ENCODE results near the gene TMEM86A.
A peak's percentile ranks its signal among the peaks of the same experiment; 100 is the strongest.
"Not testable (repeated sequence)": the region's sequence is repeated elsewhere in the genome, so short reads cannot be mapped to it uniquely, and the experiment has no call there.

TMEM86A gene

DNA sequence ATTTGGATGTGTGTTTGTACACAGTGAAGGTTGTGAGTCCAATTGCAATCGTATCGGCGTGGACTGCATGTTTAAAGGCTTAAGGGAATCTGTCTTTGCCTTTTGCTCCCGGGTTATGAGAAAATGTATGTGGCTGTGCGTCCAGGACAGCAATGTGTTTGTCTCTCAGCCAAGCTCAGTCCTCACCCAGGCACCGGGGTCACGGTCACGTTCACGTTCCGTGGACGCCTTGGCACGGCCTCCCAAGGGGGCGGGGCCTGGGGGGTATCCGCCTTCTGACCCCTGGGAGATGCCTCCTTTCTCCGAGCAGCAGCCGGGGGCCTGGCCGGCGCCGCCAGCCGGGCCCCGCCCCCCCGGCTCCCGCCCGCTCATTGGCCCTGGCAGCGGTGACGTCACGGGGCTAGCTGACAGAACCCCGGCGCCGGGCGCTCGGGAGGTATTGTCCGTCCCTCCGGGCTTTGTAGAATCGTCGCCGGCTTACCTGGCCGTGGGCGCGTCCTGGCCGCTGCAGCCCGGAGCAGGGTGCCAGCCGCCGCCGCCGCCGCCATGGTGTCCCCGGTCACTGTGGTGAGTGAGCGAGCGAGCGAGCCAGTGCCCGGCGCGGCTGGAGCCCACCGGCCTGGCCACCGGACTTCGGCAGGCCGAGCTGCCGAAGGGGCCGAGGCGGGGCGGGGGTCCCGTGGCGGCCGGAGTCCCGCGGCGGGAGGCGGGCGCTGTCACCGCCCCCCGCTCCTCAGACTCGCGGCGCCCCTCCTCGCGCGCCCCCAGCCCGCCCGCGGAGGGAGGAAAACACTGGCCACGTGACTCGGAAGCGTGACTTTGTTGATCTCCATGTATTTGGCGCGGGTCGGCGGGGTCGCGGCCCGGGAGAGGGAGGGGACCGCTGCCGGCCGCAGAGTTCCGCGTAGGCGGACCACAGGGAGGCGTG is at the start of gene TMEM86A:
TSS of gene TMEM86A (plus strand) at position 439 of the 928 bp plus-strand sequence. CDS start at position 547, 108 bp downstream.
- peak; percentile 98 for DNase-seq (ENCODE audit: low spot score)

GRCh38 chr11:18650353-18650752 is 48.2 kb upstream of the TMEM86A start:
- DNase-seq (ENCODE audit: low spot score), result no peak

- DNase-seq (ENCODE audit: low spot score), result peak; percentile 47
These were observed 47.6 kb upstream of the TMEM86A start for GRCh38 chr11:18650859-18651557.

- DNase-seq (ENCODE audit: low spot score), result no peak
These were observed 40.9 kb upstream of the TMEM86A start for GRCh38 chr11:18657673-18658072.

DNA sequence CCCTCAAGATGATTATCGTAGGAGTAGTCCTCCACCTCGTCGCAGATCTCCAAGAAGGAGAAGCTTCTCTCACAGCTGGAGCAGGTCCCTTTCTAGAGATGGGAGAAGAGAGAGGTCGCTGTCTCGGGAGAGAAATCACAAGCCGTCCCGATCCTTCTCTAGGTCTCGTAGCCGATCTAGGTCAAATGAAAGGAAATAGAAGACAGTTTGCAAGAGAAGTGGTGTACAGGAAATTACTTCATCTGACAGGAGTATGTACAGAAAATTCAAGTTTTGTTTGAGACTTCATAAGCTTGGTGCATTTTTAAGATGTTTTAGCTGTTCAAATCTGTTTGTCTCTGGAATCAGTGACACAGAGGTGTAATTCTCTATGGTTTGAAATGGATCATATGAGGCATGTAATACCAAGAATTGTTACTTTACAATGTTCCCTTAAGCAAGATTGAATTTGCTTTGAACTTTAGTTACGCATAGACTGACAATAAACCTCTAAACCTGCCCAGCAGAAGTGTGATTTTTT is 33.2 kb upstream of the TMEM86A start:
- not testable (repeated sequence) for DNase-seq (ENCODE audit: low spot score)

DNA sequence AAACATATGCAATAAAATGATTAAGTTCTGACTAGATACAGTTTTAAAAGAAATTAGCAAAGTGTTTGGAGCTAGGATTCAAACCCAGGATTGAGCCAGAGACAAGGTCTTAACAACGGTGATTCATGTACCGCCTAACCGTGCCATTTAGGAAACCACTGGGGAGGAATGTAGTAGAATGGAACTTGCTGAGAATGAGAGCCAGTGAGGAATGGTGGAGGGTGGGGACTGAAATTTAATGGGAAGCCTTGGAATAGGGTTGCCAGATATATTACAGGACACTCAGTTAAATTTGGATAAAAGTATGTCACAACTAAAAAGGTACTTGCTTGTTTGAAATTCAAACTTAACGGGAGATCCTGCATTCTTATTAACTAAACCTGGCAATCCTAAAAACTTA is 30.4 kb upstream of the TMEM86A start:
- DNase-seq (ENCODE audit: low spot score), result no peak

DNA sequence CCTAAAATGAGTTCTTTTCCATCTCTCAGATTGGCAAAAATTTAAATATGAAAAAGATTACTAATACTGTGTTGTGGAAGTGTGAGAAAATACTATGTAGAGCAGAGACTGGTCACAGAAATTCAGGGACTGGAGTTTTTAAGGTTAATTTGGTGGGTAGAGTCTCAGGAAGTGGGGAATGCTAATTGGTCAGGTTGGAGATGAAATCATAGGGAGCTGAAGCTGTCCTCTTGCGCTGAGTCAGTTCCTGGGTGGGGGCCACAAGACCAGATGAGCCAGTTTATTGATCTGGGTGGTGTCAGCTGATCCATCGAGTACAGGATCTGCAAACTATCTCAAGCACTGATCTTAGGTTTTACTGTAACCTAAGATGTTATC is 29.4 kb upstream of the TMEM86A start:
- DNase-seq (ENCODE audit: low spot score), result no peak

DNA sequence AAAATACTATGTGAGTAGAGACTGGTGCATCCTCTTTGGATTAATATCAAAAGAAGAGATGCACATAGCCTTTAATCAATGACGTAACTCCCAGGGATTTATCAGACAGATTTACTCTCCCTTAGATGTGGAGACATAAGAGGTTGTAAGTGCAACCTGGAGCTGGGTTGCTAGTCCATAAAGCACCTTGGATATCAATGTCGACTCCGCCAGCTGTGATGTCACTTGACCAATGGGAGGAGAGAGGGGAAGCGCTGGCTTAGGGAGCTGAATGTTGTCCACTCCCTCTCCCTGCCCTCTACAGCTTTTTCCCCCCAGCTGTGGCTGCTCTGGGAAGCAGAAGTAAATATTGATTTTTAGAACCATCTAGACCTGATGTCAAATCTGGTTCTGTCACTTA is 28.9 kb upstream of the TMEM86A start:
- no peak for DNase-seq (ENCODE audit: low spot score)

DNA sequence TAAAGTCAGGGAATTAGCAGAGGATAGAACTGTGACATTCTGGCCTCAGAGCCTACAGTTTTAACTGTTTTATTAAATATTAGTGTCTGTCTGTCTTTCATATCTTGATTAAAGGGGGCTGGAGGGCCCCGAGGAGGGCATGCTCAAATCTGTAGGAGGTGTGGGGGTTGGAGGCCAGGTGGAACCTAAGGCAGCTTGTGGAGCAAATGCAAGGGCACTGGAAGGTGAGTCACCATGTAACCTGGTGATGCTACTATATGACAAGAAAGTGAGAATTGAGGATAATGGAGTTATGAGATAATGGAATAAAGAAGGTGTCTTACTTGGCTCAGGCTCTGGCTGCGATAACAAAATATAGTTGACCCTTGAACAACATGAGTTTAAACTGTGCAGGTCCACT is 27.3 kb upstream of the TMEM86A start:
- no peak for DNase-seq (ENCODE audit: low spot score)

DNA sequence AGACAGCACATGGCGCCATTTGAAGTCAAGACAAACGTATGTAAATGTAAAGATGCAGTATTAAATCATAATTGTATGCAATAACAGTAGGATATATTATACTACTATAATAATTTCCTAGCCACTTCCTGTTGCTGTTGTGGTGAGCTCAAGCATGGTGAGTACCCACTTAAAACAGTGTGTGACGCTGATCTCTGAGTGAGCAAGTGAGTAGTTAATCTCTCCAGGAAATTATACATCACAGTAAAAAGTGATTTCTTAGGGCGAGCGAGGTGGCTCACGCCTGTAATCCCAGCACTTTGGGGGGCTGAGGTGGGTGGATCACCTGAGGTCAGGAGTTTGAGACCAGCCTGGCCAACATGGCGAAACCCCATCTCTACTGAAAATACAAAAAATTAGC is 26.4 kb upstream of the TMEM86A start:
- DNase-seq (ENCODE audit: low spot score), result not testable (repeated sequence)

- no peak for DNase-seq (ENCODE audit: low spot score)
These were observed 21.8 kb upstream of the TMEM86A start for GRCh38 chr11:18676803-18677202.

DNA sequence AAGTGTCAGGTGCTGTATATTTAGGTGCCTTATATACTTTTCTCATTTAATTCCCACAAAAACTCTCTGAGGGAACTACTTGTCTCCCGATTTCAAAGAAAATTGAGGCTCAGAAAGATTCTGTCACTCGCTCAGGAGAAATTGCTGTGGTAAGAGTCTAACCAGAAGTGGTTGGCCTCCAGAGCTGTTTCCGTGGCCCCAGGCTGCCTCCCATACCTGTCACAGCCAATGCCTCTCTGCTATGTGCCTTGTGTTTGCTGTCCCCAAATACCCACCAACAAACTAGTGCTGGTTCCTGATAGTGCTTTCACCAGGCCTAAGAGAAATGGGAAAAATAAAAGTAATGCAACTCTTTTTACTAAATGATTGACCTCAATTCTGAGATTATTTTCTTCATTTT is 21.0 kb upstream of the TMEM86A start:
- no peak for DNase-seq (ENCODE audit: low spot score)

DNA sequence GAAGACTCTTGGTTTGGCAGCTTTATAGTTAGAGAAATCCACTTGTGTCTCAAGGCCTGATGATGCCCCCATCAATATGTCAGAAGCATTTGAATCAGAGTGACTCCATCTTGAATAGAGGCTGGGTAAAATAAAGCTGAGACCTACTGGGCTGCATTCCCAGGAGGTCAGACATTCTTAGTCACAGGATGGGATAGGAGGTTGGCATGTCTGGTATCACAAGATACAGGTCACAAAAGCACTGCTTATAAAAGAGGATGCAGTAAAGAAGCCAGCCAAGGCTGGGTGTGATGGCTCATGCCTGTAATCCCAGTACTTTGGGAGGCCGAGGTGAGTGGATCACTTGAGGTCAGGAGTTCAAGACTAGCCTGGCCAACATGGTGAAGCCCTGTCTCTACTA is 16.6 kb upstream of the TMEM86A start:
- DNase-seq (ENCODE audit: low spot score), result not testable (repeated sequence)

GRCh38 chr11:18682466-18682865 is 16.1 kb upstream of the TMEM86A start:
- no peak for DNase-seq (ENCODE audit: low spot score)

DNA sequence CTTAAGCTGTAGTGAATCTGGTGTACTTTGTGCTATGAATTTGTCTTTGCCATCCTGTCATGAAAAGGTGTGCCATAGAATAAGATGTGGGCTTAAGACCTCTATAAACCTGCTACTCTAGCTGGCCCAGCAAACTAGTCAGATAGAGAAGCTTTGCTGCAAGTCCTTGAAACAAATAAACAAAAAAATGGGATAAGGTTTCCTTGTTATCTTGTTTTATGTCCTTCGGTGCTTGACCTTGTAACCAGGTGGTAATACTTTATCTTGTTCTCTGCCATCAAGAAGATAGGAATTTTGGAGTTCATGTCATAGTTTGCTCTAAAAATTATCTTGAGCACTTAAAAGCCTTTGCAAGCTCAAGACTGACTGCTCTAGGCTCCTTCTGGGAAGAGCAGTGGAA is 14.3 kb upstream of the TMEM86A start:
- DNase-seq (ENCODE audit: low spot score), result no peak

DNA sequence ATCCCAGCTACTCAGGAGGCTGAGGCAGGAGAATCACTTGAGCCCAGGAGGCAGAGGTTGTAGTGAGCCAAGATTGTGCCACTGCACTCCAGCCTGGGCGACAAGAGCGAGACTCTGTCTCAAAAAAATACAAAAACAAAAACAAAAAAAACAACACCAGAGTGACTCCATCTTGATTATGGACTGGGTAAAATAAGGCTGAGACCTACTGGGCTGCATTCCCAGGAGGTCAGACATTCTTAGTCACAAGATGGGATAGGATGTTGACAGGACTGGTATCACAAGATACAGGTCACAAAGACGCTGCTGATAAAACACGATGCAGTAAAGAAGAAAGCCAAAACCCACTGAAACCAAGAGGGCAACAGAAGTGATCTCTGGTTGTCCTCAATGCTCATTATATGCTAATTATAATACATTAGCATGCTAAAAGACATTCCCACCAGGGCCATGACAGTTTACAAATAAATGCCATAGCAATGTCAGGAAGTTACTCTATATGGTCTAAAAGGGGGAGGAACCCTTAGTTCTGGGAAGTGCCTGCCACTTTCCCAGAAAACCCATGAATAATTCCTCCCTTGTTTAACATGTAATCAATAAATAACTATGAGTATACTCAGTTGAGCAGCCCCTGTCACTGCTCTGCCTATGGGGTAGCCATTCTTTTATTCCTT is 7.0 kb upstream of the TMEM86A start:
- not testable (repeated sequence) for DNase-seq (ENCODE audit: low spot score)

GRCh38 chr11:18692941-18693760 is 5.4 kb upstream of the TMEM86A start:
- no peak for DNase-seq (ENCODE audit: low spot score)

DNA sequence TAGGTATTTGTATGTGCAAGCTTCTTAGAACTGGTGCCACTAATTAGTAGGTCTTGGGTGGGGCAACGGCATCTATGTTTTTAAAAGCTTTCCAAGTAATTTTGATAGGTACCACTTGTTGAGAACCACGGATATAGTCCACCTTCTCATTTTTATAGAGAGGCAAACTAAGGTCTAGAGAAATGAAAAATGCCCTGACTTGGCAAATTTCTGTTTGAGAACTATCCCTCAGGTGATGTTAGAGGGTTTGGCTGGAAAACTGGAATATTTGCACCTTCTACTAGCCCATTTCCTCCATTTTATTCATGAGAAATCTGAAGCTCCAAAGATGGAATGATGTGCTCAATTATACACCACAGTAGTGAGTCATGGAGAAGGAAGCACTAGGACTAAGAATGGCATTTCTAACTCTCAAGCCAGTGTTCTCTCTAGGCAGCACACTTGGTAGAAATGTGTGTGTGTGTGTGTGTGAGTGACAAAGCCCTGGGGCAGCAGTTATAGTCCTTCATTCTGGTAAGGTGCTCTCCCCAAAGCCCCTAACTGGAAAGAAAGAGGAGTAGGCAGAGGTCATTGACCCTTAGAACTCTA is 1.8 kb upstream of the TMEM86A start:
- DNase-seq (ENCODE audit: low spot score), result peak; percentile 37

DNA sequence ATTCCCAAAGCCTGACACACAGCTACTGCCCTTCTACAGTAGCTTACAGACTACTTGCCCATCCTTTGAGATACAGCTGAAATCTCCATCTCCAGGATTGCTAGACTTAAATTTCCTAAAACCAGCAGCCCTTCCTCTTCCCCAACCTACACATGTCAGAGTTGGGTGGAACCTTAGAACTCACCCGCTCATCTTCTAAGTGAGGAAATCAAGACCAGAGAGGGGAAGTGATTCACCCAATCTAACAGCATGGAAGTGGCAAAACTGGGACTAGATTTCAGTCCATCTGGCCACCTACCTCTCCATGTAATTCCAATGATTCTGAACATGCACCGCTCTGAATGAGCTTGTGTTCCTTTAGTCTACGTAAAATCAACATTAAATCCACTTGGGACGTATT is 1.0 kb upstream of the TMEM86A start:
- no peak for DNase-seq (ENCODE audit: low spot score)

- no peak for DNase-seq (ENCODE audit: low spot score)
These were observed 654 bp downstream of the TMEM86A start for GRCh38 chr11:18699269-18699596.

GRCh38 chr11:18699848-18700261 is 1.3 kb downstream of the TMEM86A start:
- DNase-seq (ENCODE audit: low spot score), result no peak
